ENCODE data around the gene DPP7. TPM values are rescaled to one million over a fixed set of nuclear protein-coding genes. Genes with fewer than 3 reads are reported as not detected.

The DPP7 gene
- total RNA-seq, 2 donors from 2014 or later: 20.1 to 30.6 TPM

GRCh38 chr9:137106662-137107250 lies 7.8 kb downstream of the DPP7 start:
- Histone ChIP-seq H3K4me1 (ENCODE audit: control insufficient read depth, insufficient read depth, low read length) (no peaks in the 10 kb centered on the region), H3K27ac (ENCODE audit: low read depth, low read length) (no peak overlapping the region), H3K9ac (ENCODE audit: extremely low read depth, low read length, poor library complexity, severe bottlenecking) (no peak overlapping the region), H3K9me3 (ENCODE audit: control insufficient read depth, low read length) (peaks cover 18% of the 10 kb centered on the region), H3K27me3 (ENCODE audit: control insufficient read depth, insufficient read depth, low read length, poor library complexity, severe bottlenecking) (no peaks in the 10 kb centered on the region), H3K4me3 (ENCODE audit: low read length) (no peak overlapping the region), H3K36me3 (ENCODE audit: control insufficient read depth, insufficient read depth, low read length) (peaks cover 24% of the 10 kb centered on the region)
- no peak overlapping the region for H3K27ac Mint-ChIP-seq
- no peak overlapping the region for H3K4me3 Mint-ChIP-seq
- H3K27me3 Mint-ChIP-seq (ENCODE audit: insufficient read depth): no peaks in the 10 kb centered on the region
- 94 to 97% methylated on average over 21 to 27 of the region's 27 CpGs for WGBS, 2 experiments (ENCODE audit: insufficient coverage in 1 of 2, insufficient read length in 1 of 2)
- no peaks in the 10 kb centered on the region for H3K9me3 Mint-ChIP-seq
- peaks cover 11% of the 10 kb centered on the region for H3K36me3 Mint-ChIP-seq (ENCODE audit: low read depth)
- no peak for DNase-seq
- H3K4me1 Mint-ChIP-seq: no peaks in the 10 kb centered on the region
- TF ChIP-seq CTCF (conservative IDR thresholded peaks at IDR 0.05): no peak

GRCh38 chr9:137105814-137106661 lies 8.5 kb downstream of the DPP7 start:
- H3K9ac ChIP-seq (ENCODE audit: extremely low read depth, low read length, poor library complexity, severe bottlenecking): no peak overlapping the region
- H3K9me3 ChIP-seq (ENCODE audit: control insufficient read depth, low read length): peaks cover 20% of the 10 kb centered on the region
- DNase-seq: no peak
- WGBS, 2 experiments (ENCODE audit: insufficient coverage in 1 of 2, insufficient read length in 1 of 2): 95 to 97% methylated on average over 12 to 31 of the region's 31 CpGs
- peaks cover 31% of the 10 kb centered on the region for H3K36me3 ChIP-seq (ENCODE audit: control insufficient read depth, insufficient read depth, low read length)
- H3K4me3 ChIP-seq (ENCODE audit: low read length): no peak overlapping the region
- H3K27me3 Mint-ChIP-seq (ENCODE audit: insufficient read depth): no peaks in the 10 kb centered on the region
- H3K36me3 Mint-ChIP-seq (ENCODE audit: low read depth): peaks cover 11% of the 10 kb centered on the region
- H3K27ac ChIP-seq (ENCODE audit: low read depth, low read length): no peak overlapping the region
- no peak overlapping the region for H3K4me3 Mint-ChIP-seq
- no peaks in the 10 kb centered on the region for H3K4me1 Mint-ChIP-seq
- H3K27me3 ChIP-seq (ENCODE audit: control insufficient read depth, insufficient read depth, low read length, poor library complexity, severe bottlenecking): no peaks in the 10 kb centered on the region
- TF ChIP-seq CTCF (conservative IDR thresholded peaks at IDR 0.05): no peak
- H3K4me1 ChIP-seq (ENCODE audit: control insufficient read depth, insufficient read depth, low read length): no peaks in the 10 kb centered on the region
- no peak overlapping the region for H3K27ac Mint-ChIP-seq
- H3K9me3 Mint-ChIP-seq: peaks cover 3% of the 10 kb centered on the region

- H3K27me3 Mint-ChIP-seq (ENCODE audit: insufficient read depth): no peaks in the 10 kb centered on the region
- Histone ChIP-seq H3K36me3 (ENCODE audit: control insufficient read depth, insufficient read depth, low read length) (peaks cover 48% of the 10 kb centered on the region), H3K27me3 (ENCODE audit: control insufficient read depth, insufficient read depth, low read length, poor library complexity, severe bottlenecking) (no peaks in the 10 kb centered on the region), H3K4me1 (ENCODE audit: control insufficient read depth, insufficient read depth, low read length) (no peaks in the 10 kb centered on the region), H3K9me3 (ENCODE audit: control insufficient read depth, low read length) (peaks cover 20% of the 10 kb centered on the region), H3K4me3 (ENCODE audit: low read length) (no peak overlapping the region), H3K9ac (ENCODE audit: extremely low read depth, low read length, poor library complexity, severe bottlenecking) (no peak overlapping the region), H3K27ac (ENCODE audit: low read depth, low read length) (no peak overlapping the region)
- no peaks in the 10 kb centered on the region for H3K4me1 Mint-ChIP-seq
- no peak for TF ChIP-seq CTCF (conservative IDR thresholded peaks at IDR 0.05)
- 91 to 94% methylated on average over 35 to 37 of the region's 37 CpGs for WGBS, 2 experiments (ENCODE audit: insufficient coverage in 1 of 2, insufficient read length in 1 of 2)
- H3K36me3 Mint-ChIP-seq (ENCODE audit: low read depth): peaks cover 13% of the 10 kb centered on the region
- no peak overlapping the region for H3K27ac Mint-ChIP-seq
- H3K4me3 Mint-ChIP-seq: no peak overlapping the region
- H3K9me3 Mint-ChIP-seq: peaks cover 3% of the 10 kb centered on the region
- DNase-seq: no peak
These were observed 11.1 kb downstream of the DPP7 start for GRCh38 chr9:137103206-137103999.
